ENCODE measurements around the gene CCDC183.
"Not testable (repeated sequence)": the region's sequence is repeated elsewhere in the genome, so short reads cannot be mapped to it uniquely, and the experiment has no call there.

CCDC183 gene

GRCh38 chr9:136756836-136757235 is 39.3 kb upstream of the CCDC183 start:
- TF ChIP-seq CTCF (conservative IDR thresholded peaks at IDR 0.05) = no peak
- TF ChIP-seq ZFX (IDR thresholded peaks at IDR 0.05) = no peak
- H3K27ac ChIP-seq = no peak overlapping the region

DNA sequence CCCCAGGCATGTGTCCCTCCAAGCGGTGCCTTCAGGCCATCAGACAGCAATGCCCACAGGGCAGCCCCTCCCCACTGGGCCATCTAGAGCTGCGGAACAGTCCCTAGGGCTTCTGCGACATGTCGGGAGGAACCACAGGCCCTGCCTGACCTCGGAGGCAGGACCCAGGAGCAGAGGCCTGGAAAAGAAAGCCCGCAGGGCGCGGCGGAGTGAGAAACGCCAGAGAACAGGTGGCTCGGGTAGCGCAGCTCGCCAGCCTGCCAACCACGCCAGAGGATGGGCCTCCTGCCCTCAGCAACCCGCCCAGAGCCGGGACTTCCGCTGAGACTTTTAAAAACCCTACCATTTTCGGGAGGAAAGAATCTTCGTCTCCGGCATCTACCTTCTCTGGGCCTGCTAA is 38.8 kb upstream of the CCDC183 start:
- TF ChIP-seq ZFX (IDR thresholded peaks at IDR 0.05) (no peak), CTCF (conservative IDR thresholded peaks at IDR 0.05) (no peak)

GRCh38 chr9:136757751-136758140 is 38.4 kb upstream of the CCDC183 start:
- TF ChIP-seq CTCF (conservative IDR thresholded peaks at IDR 0.05) (no peak), ZFX (IDR thresholded peaks at IDR 0.05) (no peak)
- no peak overlapping the region for H3K27ac ChIP-seq

More for the DNA sequence above, 38.8 kb upstream of the CCDC183 start:
- H3K27ac ChIP-seq = no peak overlapping the region

- no peak overlapping the region for H3K27ac ChIP-seq
- TF ChIP-seq ZFX (IDR thresholded peaks at IDR 0.05) = no peak
- no peak for TF ChIP-seq CTCF (conservative IDR thresholded peaks at IDR 0.05)
These were observed 37.1 kb upstream of the CCDC183 start for GRCh38 chr9:136759001-136759400.

GRCh38 chr9:136759436-136760325 is 36.5 kb upstream of the CCDC183 start:
- H3K27ac ChIP-seq = no peak overlapping the region
- TF ChIP-seq CTCF (conservative IDR thresholded peaks at IDR 0.05) (no peak), ZFX (IDR thresholded peaks at IDR 0.05) (no peak)

DNA sequence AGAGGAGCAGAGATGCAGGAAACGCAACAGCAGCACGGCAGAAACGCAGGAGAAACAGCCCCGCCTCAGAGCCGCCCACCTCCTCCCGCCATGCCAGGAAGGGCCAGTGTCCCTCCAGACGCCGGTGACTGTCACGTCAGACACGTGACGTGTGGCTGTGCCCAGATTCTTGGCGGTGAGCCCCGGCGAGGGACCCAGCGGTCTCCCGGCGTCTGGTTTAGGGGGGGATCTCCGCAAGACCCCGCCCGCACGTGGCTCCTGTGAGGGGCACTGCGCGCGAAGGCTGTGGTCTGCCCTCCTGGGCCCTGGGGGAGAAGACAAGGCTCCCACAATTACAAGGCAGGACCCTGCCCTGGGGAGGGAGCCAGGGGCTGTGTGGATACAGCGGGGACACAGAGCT is 35.7 kb upstream of the CCDC183 start:
- no peak overlapping the region for H3K27ac ChIP-seq
- TF ChIP-seq ZFX (IDR thresholded peaks at IDR 0.05) (no peak), CTCF (conservative IDR thresholded peaks at IDR 0.05) (no peak)

DNA sequence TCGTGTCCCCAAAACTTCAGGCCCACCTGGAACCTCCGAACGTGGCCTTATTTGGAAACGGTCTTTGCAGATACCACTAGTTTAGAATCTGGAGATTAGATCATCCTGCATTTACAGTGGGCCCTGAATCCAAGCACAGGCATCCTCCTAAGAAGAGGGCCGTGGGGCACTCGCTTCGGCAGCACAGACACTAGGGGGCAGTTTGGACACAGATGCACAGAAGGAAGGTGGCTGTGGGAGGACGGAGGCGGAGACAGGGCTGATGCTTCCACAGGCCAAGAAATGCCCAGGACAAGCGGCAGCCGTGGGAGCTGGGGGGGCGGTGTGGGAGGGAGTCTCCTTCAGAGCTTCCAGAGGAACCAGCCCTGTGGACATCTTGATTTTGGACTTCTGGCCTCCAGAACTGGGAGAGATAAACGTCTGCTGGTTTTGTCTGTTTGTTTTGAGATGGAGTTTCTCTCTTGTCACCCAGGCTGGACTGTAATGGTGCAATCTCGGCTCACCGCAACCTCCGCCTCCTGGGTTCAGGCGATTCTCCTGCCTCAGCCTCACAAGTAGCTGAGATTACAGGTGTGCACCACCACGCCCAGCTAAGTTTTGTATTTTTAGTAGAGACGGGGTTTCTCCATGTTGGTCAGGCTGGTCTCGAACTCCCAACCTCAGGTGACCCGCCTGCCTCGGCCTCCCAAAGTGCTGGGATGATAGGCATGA is 35.1 kb upstream of the CCDC183 start:
- H3K27ac ChIP-seq = not testable (repeated sequence)
- peak; percentile 87 for TF ChIP-seq CTCF (conservative IDR thresholded peaks at IDR 0.05)

Data from C4-2B (cell line).